Smooth muscle cell (in vitro differentiated cells): ENCODE results near the gene STK10. TPM values are rescaled to one million over a fixed set of nuclear protein-coding genes. Genes with fewer than 3 reads are reported as not detected.

ENCODE experiments used
- DNase-seq: peaks from one replicate; lab custom pipeline; 2025; ENCODE audit not compliant: unreplicated experiment; lab: John Stamatoyannopoulos, UW
- H2AFZ ChIP-seq: fragments of 200-600 bp; sonication (generic); 2 replicates; pipeline ENCODE4 v1.6.0; 2016; ENCODE audit warnings: antibody characterized with exemption, low read depth, mild to moderate bottlenecking
- H3F3A ChIP-seq: fragments of 200-600 bp; sonication (generic); 2 replicates; pipeline ENCODE4 v1.6.0; 2017; ENCODE audit warnings: antibody characterized with exemption, low read depth
- H3K27ac ChIP-seq: fragments of 200-600 bp; sonication (generic); 2 replicates; pipeline ENCODE4 v1.5.1; 2016; ENCODE audit warnings: low read depth, mild to moderate bottlenecking
- H3K27me3 ChIP-seq: fragments of 200-600 bp; sonication (generic); 2 replicates; pipeline ENCODE4 v1.6.1; 2016; ENCODE audit warnings: low read depth, mild to moderate bottlenecking
- H3K36me3 ChIP-seq: fragments of 200-600 bp; sonication (generic); 2 replicates; pipeline ENCODE4 v1.5.1; 2016; ENCODE audit warnings: low read depth
- H3K4me1 ChIP-seq: fragments of 200-600 bp; sonication (generic); 2 replicates; pipeline ENCODE4 v1.5.1; 2016; ENCODE audit warnings: low read depth
- H3K4me2 ChIP-seq: fragments of 200-600 bp; sonication (generic); 2 replicates; pipeline ENCODE4 v1.6.0; 2016; ENCODE audit warnings: mild to moderate bottlenecking
- H3K4me3 ChIP-seq: fragments of 200-600 bp; sonication (generic); 2 replicates; pipeline ENCODE4 v1.5.1; 2016; ENCODE audit warnings: mild to moderate bottlenecking
- H3K79me2 ChIP-seq: fragments of 200-600 bp; sonication (generic); 2 replicates; pipeline ENCODE4 v1.6.0; 2016; ENCODE audit warnings: low read depth, mild to moderate bottlenecking
- H3K9ac ChIP-seq: fragments of 200-600 bp; sonication (generic); 2 replicates; pipeline ENCODE4 v1.6.0; 2016; ENCODE audit warnings: low read depth
- H3K9me3 ChIP-seq: fragments of 200-600 bp; sonication (generic); replicated peaks from 2 replicates; pipeline ENCODE4 v1.5.1; 2016; ENCODE audit warnings: low read depth
- H4K20me1 ChIP-seq: fragments of 200-600 bp; sonication (generic); 2 replicates; pipeline ENCODE4 v1.6.0; 2016; ENCODE audit warnings: low read depth
- WGBS: methylation state at CpG from one replicate; pipeline ENCODE4 v1.1.7; 2016; ENCODE audit warnings: low lambda C conversion rate; 5-methylcytosine and 5-hydroxymethylcytosine counted together
- polyA plus RNA-seq: library from polyadenylated mRNA; unstranded; fragments of >200 nt; fragmentation: Nextera tagmentation; extraction: Ambion mirVana; gene quantifications from 2 replicates; pipeline ENCODE4 v1.2.1, GENCODE V29; 2016
- total RNA-seq: library from RNA; depleted of rRNA; stranded (reverse); fragments of >200 nt; gene quantifications from 2 replicates; pipeline ENCODE4 v1.2.3, GENCODE V29; 2014
- TF ChIP-seq, protein P1 (sequence below): fragments of 200-600 bp; sonication (generic); IDR thresholded peaks from 2 replicates; pipeline ENCODE4 v1.5.1; 2017; ENCODE audit warnings: borderline replicate concordance, mild to moderate bottlenecking, antibody characterized with exemption; ENCODE audit not compliant: insufficient read depth, poor library complexity, severe bottlenecking

Gene STK10
- total and polyA plus RNA-seq, 2 experiments from 2014 or later, result 10.7 to 26.0 TPM

- Histone ChIP-seq H3F3A (no peaks in the 10 kb centered on the region), H3K4me3 (no peak overlapping the region), H3K36me3 (no peaks in the 10 kb centered on the region), H3K4me1 (peaks cover 9% of the 10 kb centered on the region), H3K27ac (no peak overlapping the region), H3K79me2 (no peaks in the 10 kb centered on the region), H3K9ac (no peak overlapping the region), H3K4me2 (no peak overlapping the region), H4K20me1 (peaks cover 53% of the 10 kb centered on the region), H3K27me3 (no peaks in the 10 kb centered on the region), H3K9me3 (no peaks in the 10 kb centered on the region), H2AFZ (no peak overlapping the region)
- WGBS, result 98% methylated on average over 9 of the region's 9 CpGs
- TF ChIP-seq, protein P1, sequence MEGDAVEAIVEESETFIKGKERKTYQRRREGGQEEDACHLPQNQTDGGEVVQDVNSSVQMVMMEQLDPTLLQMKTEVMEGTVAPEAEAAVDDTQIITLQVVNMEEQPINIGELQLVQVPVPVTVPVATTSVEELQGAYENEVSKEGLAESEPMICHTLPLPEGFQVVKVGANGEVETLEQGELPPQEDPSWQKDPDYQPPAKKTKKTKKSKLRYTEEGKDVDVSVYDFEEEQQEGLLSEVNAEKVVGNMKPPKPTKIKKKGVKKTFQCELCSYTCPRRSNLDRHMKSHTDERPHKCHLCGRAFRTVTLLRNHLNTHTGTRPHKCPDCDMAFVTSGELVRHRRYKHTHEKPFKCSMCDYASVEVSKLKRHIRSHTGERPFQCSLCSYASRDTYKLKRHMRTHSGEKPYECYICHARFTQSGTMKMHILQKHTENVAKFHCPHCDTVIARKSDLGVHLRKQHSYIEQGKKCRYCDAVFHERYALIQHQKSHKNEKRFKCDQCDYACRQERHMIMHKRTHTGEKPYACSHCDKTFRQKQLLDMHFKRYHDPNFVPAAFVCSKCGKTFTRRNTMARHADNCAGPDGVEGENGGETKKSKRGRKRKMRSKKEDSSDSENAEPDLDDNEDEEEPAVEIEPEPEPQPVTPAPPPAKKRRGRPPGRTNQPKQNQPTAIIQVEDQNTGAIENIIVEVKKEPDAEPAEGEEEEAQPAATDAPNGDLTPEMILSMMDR, result no peak
- no peak for DNase-seq
Measured at GRCh38 chr5:172170251-172170701, 17.7 kb downstream of the STK10 start.

GRCh38 chr5:172169216-172169615 is 18.8 kb downstream of the STK10 start:
- no peak overlapping the region for H3K4me2 ChIP-seq
- H3K9ac ChIP-seq, result no peak overlapping the region
- H3K27me3 ChIP-seq, result no peaks in the 10 kb centered on the region
- no peaks in the 10 kb centered on the region for H3F3A ChIP-seq
- no peak for DNase-seq
- H3K79me2 ChIP-seq, result no peaks in the 10 kb centered on the region
- H3K27ac ChIP-seq, result no peak overlapping the region
- H4K20me1 ChIP-seq, result peaks cover 52% of the 10 kb centered on the region
- peaks cover 9% of the 10 kb centered on the region for H3K4me1 ChIP-seq
- WGBS, result 97% methylated on average over 2 of the region's 2 CpGs
- no peaks in the 10 kb centered on the region for H3K36me3 ChIP-seq
- H3K9me3 ChIP-seq, result no peaks in the 10 kb centered on the region
- TF ChIP-seq, protein P1, result no peak
- H3K4me3 ChIP-seq, result no peak overlapping the region
- H2AFZ ChIP-seq, result no peak overlapping the region

GRCh38 chr5:172168311-172168710 is 19.7 kb downstream of the STK10 start:
- H3K4me3 ChIP-seq, result no peak overlapping the region
- H3K4me1 ChIP-seq, result peaks cover 9% of the 10 kb centered on the region
- no peaks in the 10 kb centered on the region for H3K79me2 ChIP-seq
- H3K27me3 ChIP-seq, result no peaks in the 10 kb centered on the region
- H3K9ac ChIP-seq, result no peak overlapping the region
- TF ChIP-seq, protein P1, result no peak
- H3K9me3 ChIP-seq, result no peaks in the 10 kb centered on the region
- no peak for DNase-seq
- no peaks in the 10 kb centered on the region for H3F3A ChIP-seq
- WGBS, result 61% methylated on average over 8 of the region's 8 CpGs
- no peak overlapping the region for H3K27ac ChIP-seq
- H3K4me2 ChIP-seq, result no peak overlapping the region
- peaks cover 51% of the 10 kb centered on the region for H4K20me1 ChIP-seq
- no peaks in the 10 kb centered on the region for H3K36me3 ChIP-seq
- no peak overlapping the region for H2AFZ ChIP-seq

DNA sequence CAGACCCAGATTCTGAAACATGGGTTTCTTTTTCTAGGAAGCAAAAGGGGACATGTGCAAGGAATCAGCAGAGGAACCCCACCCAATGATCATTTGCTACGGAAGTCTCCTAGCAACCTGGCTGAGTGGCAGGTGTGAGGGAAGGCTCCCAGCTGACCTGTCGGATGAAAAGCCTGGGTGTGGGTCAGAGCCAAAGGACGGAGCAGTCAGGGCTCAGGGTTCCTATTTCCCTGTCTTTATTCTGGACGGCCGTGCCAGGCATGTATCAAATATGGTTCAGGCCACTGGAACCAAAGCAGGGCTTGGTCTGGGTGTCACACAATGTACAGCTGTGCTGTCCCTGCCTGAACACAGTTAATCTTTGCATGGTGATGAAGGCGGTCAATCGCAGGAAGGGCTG is 20.1 kb downstream of the STK10 start:
- H3F3A ChIP-seq, result no peaks in the 10 kb centered on the region
- H3K9ac ChIP-seq, result no peak overlapping the region
- H3K27me3 ChIP-seq, result no peaks in the 10 kb centered on the region
- DNase-seq, result no peak
- no peaks in the 10 kb centered on the region for H3K79me2 ChIP-seq
- H3K4me1 ChIP-seq, result peaks cover 9% of the 10 kb centered on the region
- no peak overlapping the region for H3K4me3 ChIP-seq
- no peak overlapping the region for H3K27ac ChIP-seq
- H3K9me3 ChIP-seq, result no peaks in the 10 kb centered on the region
- H2AFZ ChIP-seq, result no peak overlapping the region
- no peaks in the 10 kb centered on the region for H3K36me3 ChIP-seq
- H3K4me2 ChIP-seq, result no peak overlapping the region
- WGBS, result 89% methylated on average over 7 of the region's 7 CpGs
- TF ChIP-seq, protein P1, result no peak
- peaks cover 53% of the 10 kb centered on the region for H4K20me1 ChIP-seq
